ENCODE results near the gene STAC3. TPM values are rescaled to one million over a fixed set of nuclear protein-coding genes. Genes with fewer than 3 reads are reported as not detected.
A peak's percentile ranks its signal among the peaks of the same experiment; 100 is the strongest.

STAC3 gene
- total and polyA plus RNA-seq, 9 of the 15 experiments (the other 6 are each of a cell fraction or from before 2014, with no cell fraction given) = 0.45 to 6.4 (median 3.3) TPM

DNA sequence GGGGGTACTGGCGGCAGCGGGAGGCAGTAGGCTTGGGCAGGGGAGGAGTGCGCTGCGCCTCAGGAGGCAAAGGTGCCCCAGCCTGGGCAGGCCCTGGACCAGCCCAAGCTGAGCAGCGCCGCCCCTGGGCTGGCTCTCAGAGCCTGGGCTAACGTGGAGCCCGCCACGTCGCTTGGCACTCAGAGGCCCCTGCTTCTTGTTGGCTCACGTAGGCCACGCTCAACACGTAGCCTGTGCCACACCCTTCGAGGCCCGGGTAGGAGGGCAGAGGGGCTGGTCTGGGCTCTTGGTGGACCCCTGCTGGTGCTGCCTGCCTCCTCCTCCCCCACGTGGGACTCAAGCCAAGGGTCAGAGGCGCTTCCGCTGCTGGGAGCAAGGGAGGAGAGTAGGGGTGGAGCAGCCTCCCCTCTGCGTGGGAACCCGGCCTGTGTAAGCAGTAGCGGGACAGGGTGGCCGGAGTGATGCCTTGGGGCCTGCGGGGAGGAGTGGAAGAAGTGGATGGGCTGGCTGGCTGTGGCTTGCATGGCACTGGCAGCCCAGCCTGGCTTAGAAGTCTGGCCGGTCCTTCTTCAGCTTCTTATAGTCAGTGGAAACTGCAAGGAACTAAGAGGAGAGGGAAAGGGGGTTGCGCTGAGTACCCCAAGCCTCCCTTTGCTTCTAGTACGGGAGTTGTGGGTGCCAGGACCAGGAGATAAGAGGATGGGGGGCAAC, 15.8 kb downstream of the STAC3 start (continued):
- TF ChIP-seq ARHGAP35 (IDR thresholded peaks at IDR 0.05; ENCODE audit: partially characterized antibody) (no peak), NR2C2 (CRISPR knock-in tag; IDR thresholded peaks at IDR 0.05) (no peak), NR2C2 (tag; IDR thresholded peaks at IDR 0.05) (peak; percentile 47; the same call in 1 of the 2 replicates), SNRNP70 (optimal IDR thresholded peaks at IDR 0.05; ENCODE audit: low read depth, low read length) (no peak), GABPB2 (CRISPR knock-in tag; conservative IDR thresholded peaks at IDR 0.05) (no peak), NCOA6 (IDR thresholded peaks at IDR 0.05) (no peak), SIN3B (IDR thresholded peaks at IDR 0.05; ENCODE audit: low read depth) (no peak), SETDB1 (IDR thresholded peaks at IDR 0.05; ENCODE audit: low read length) (no peak), KLF10 (CRISPR knock-in tag; IDR thresholded peaks at IDR 0.05) (no peak), NCOA4 (IDR thresholded peaks at IDR 0.05; ENCODE audit: partially characterized antibody) (no peak), POLR3A (IDR thresholded peaks at IDR 0.05; ENCODE audit: borderline replicate concordance, extremely low read depth, insufficient read depth, insufficient read length) (no peak), ZNF324 (CRISPR knock-in tag; IDR thresholded peaks at IDR 0.05) (no peak)
- TF ChIP-seq, protein P1, sequence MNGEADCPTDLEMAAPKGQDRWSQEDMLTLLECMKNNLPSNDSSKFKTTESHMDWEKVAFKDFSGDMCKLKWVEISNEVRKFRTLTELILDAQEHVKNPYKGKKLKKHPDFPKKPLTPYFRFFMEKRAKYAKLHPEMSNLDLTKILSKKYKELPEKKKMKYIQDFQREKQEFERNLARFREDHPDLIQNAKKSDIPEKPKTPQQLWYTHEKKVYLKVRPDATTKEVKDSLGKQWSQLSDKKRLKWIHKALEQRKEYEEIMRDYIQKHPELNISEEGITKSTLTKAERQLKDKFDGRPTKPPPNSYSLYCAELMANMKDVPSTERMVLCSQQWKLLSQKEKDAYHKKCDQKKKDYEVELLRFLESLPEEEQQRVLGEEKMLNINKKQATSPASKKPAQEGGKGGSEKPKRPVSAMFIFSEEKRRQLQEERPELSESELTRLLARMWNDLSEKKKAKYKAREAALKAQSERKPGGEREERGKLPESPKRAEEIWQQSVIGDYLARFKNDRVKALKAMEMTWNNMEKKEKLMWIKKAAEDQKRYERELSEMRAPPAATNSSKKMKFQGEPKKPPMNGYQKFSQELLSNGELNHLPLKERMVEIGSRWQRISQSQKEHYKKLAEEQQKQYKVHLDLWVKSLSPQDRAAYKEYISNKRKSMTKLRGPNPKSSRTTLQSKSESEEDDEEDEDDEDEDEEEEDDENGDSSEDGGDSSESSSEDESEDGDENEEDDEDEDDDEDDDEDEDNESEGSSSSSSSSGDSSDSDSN (IDR thresholded peaks at IDR 0.05; ENCODE audit: borderline replicate concordance in 1 of 2, low read depth in 2 of 2, low read length in 2 of 2) = peak in 1 of 2 experiments; percentile 68; a peak in 1 of 4 replicates
- TF ChIP-seq, protein P2, sequence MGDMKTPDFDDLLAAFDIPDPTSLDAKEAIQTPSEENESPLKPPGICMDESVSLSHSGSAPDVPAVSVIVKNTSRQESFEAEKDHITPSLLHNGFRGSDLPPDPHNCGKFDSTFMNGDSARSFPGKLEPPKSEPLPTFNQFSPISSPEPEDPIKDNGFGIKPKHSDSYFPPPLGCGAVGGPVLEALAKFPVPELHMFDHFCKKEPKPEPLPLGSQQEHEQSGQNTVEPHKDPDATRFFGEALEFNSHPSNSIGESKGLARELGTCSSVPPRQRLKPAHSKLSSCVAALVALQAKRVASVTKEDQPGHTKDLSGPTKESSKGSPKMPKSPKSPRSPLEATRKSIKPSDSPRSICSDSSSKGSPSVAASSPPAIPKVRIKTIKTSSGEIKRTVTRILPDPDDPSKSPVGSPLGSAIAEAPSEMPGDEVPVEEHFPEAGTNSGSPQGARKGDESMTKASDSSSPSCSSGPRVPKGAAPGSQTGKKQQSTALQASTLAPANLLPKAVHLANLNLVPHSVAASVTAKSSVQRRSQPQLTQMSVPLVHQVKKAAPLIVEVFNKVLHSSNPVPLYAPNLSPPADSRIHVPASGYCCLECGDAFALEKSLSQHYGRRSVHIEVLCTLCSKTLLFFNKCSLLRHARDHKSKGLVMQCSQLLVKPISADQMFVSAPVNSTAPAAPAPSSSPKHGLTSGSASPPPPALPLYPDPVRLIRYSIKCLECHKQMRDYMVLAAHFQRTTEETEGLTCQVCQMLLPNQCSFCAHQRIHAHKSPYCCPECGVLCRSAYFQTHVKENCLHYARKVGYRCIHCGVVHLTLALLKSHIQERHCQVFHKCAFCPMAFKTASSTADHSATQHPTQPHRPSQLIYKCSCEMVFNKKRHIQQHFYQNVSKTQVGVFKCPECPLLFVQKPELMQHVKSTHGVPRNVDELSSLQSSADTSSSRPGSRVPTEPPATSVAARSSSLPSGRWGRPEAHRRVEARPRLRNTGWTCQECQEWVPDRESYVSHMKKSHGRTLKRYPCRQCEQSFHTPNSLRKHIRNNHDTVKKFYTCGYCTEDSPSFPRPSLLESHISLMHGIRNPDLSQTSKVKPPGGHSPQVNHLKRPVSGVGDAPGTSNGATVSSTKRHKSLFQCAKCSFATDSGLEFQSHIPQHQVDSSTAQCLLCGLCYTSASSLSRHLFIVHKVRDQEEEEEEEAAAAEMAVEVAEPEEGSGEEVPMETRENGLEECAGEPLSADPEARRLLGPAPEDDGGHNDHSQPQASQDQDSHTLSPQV (IDR thresholded peaks at IDR 0.05) = peak; percentile 43
- TF ChIP-seq, protein P3, sequence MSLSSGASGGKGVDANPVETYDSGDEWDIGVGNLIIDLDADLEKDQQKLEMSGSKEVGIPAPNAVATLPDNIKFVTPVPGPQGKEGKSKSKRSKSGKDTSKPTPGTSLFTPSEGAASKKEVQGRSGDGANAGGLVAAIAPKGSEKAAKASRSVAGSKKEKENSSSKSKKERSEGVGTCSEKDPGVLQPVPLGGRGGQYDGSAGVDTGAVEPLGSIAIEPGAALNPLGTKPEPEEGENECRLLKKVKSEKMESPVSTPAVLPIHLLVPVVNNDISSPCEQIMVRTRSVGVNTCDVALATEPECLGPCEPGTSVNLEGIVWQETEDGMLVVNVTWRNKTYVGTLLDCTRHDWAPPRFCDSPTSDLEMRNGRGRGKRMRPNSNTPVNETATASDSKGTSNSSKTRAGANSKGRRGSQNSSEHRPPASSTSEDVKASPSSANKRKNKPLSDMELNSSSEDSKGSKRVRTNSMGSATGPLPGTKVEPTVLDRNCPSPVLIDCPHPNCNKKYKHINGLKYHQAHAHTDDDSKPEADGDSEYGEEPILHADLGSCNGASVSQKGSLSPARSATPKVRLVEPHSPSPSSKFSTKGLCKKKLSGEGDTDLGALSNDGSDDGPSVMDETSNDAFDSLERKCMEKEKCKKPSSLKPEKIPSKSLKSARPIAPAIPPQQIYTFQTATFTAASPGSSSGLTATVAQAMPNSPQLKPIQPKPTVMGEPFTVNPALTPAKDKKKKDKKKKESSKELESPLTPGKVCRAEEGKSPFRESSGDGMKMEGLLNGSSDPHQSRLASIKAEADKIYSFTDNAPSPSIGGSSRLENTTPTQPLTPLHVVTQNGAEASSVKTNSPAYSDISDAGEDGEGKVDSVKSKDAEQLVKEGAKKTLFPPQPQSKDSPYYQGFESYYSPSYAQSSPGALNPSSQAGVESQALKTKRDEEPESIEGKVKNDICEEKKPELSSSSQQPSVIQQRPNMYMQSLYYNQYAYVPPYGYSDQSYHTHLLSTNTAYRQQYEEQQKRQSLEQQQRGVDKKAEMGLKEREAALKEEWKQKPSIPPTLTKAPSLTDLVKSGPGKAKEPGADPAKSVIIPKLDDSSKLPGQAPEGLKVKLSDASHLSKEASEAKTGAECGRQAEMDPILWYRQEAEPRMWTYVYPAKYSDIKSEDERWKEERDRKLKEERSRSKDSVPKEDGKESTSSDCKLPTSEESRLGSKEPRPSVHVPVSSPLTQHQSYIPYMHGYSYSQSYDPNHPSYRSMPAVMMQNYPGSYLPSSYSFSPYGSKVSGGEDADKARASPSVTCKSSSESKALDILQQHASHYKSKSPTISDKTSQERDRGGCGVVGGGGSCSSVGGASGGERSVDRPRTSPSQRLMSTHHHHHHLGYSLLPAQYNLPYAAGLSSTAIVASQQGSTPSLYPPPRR (CRISPR knock-in tag; IDR thresholded peaks at IDR 0.05; ENCODE audit: borderline replicate concordance) = no peak
